Activated effector memory CD4-positive, alpha-beta T cell treated with Interleukin-2 at 50 U/mL for 16 hours (primary cell): ENCODE results near the gene TPST1.

ENCODE experiments used
- DNase-seq: peaks from one replicate; pipeline ENCODE4 v3.0.0-alpha.2; 2020

Gene TPST1

GRCh38 chr7:66239467-66239856, 34.3 kb downstream of the TPST1 start:
- DNase-seq, result no peak

- no peak for DNase-seq
Measured at GRCh38 chr7:66245008-66245407, 39.9 kb downstream of the TPST1 start.

GRCh38 chr7:66246554-66247171, 41.5 kb downstream of the TPST1 start:
- no peak for DNase-seq

- DNase-seq, result no peak
Measured at GRCh38 chr7:66247380-66248078, 42.4 kb downstream of the TPST1 start.

- no peak for DNase-seq
Measured at GRCh38 chr7:66250711-66251110, 45.6 kb downstream of the TPST1 start.

- no peak for DNase-seq
Measured at GRCh38 chr7:66255534-66256100, 50.5 kb downstream of the TPST1 start.

- DNase-seq, result no peak
Measured at GRCh38 chr7:66256281-66256680, 51.1 kb downstream of the TPST1 start.

- no peak for DNase-seq
Measured at GRCh38 chr7:66257481-66257880, 52.3 kb downstream of the TPST1 start.

GRCh38 chr7:66258409-66258808, 53.3 kb downstream of the TPST1 start:
- no peak for DNase-seq

- no peak for DNase-seq
Measured at GRCh38 chr7:66261941-66262340, 56.8 kb downstream of the TPST1 start.

GRCh38 chr7:66263936-66264335, 58.8 kb downstream of the TPST1 start:
- no peak for DNase-seq

GRCh38 chr7:66265566-66265965, 60.4 kb downstream of the TPST1 start:
- no peak for DNase-seq

GRCh38 chr7:66267249-66267648, 62.1 kb downstream of the TPST1 start:
- no peak for DNase-seq

- DNase-seq, result no peak
Measured at GRCh38 chr7:66269978-66270377, 64.8 kb downstream of the TPST1 start.

GRCh38 chr7:66272321-66272720, 67.2 kb downstream of the TPST1 start:
- DNase-seq, result no peak

- DNase-seq, result no peak
Measured at GRCh38 chr7:66276363-66276762, 71.2 kb downstream of the TPST1 start.

- DNase-seq, result no peak
Measured at GRCh38 chr7:66277492-66277891, 72.4 kb downstream of the TPST1 start.

- no peak for DNase-seq
Measured at GRCh38 chr7:66279912-66280311, 74.8 kb downstream of the TPST1 start.

- DNase-seq, result no peak
Measured at GRCh38 chr7:66281678-66282590, 76.8 kb downstream of the TPST1 start.

GRCh38 chr7:66282591-66282935, 77.4 kb downstream of the TPST1 start:
- DNase-seq, result no peak

GRCh38 chr7:66283003-66283920, 78.1 kb downstream of the TPST1 start:
- DNase-seq, result no peak

GRCh38 chr7:66296001-66296521, 90.9 kb downstream of the TPST1 start:
- DNase-seq, result no peak
